ENCODE measurements around the gene GDPD5. TPM values are rescaled to one million over a fixed set of nuclear protein-coding genes. Genes with fewer than 3 reads are reported as not detected.
A peak's percentile ranks its signal among the peaks of the same experiment; 100 is the strongest.

Gene GDPD5
- total RNA-seq, 1 experiment from 2014 or later: 12.2 TPM

DNA sequence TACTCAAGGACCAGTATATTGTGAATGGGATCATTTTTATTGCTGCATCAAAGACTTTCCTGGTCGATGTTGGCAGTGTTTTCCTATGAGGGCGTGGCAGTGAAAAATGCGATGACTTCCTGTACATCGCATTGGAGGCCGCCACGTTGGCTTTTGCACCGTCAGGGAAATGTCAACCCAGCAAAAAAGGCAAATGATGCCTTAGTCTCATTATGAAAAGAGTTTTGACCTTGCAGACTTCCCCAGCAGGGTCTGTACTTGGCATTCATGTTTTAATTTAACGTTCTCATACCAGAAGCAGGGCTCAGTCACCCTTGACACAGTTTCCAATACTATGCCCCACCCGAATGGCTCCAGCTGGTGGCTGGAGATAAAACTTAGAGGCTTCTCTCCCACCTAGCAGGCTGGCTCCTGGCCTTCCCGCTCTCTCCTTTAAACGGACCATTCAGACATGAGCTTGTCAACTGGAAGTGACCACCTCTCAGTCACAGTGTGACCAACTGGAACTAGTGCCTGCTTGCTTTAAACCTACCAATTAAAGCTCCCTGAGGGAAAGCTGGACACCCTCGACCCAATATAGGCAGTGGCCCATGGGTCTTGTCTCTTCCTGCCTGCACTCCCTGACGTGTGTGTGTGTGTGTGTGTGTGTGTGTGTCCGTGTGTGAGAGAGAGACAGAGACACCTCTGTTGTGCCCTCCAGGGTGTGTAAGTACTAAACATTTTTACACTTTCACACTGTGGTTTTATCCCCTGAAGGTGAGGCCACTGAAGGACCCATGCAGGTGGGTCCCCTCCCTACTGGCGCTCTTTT lies 8.7 kb upstream of the GDPD5 start (continued):
- TF ChIP-seq, protein P1, sequence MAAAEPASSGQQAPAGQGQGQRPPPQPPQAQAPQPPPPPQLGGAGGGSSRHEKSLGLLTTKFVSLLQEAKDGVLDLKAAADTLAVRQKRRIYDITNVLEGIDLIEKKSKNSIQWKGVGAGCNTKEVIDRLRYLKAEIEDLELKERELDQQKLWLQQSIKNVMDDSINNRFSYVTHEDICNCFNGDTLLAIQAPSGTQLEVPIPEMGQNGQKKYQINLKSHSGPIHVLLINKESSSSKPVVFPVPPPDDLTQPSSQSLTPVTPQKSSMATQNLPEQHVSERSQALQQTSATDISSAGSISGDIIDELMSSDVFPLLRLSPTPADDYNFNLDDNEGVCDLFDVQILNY (CRISPR knock-in tag; IDR thresholded peaks at IDR 0.05): no peak
- no peak for TF ChIP-seq GABPB1 (CRISPR knock-in tag; IDR thresholded peaks at IDR 0.05)

DNA sequence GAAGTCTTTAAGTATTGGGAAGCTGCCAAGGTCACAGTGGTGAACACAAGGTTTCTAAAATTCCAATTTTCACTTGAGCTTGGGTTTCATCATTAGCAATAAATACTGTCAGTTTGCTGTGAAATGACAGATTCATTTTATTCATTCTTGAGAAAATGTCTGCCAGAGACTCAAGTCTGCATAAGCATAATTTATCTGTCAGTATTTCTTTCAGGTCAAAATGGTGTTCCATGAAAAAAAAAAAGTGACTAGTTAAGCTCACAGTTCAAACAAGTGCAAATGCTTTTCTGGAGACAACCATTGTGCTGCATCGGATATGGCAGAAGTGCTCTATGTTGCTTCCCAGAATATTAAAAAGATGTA lies 8.1 kb upstream of the GDPD5 start:
- peaks cover 2% of the 10 kb centered on the region; the same call in 1 of the 2 replicates for H3K27me3 Mint-ChIP-seq (ENCODE audit: low read depth)
- peaks cover 18% of the 10 kb centered on the region for H3K4me1 Mint-ChIP-seq
- TF ChIP-seq, protein P2, sequence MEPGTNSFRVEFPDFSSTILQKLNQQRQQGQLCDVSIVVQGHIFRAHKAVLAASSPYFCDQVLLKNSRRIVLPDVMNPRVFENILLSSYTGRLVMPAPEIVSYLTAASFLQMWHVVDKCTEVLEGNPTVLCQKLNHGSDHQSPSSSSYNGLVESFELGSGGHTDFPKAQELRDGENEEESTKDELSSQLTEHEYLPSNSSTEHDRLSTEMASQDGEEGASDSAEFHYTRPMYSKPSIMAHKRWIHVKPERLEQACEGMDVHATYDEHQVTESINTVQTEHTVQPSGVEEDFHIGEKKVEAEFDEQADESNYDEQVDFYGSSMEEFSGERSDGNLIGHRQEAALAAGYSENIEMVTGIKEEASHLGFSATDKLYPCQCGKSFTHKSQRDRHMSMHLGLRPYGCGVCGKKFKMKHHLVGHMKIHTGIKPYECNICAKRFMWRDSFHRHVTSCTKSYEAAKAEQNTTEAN (CRISPR knock-in tag; IDR thresholded peaks at IDR 0.05): no peak
- POLR2A ChIA-PET: no interaction called here
- no peak overlapping the region for H3K27ac Mint-ChIP-seq
- CTCF ChIA-PET: interaction anchor here (1.0 to 4.5 kb wide), 13 partner anchors 8 to 145 kb away, joined by 3 to 43 read pairs (median 4); partner anchors contain the start of genes GDPD5 and KLHL35
- DNase-seq (ENCODE audit: low spot score) (no peak), ATAC-seq (no peak)
- H3K36me3 Mint-ChIP-seq: no peaks in the 10 kb centered on the region
- H3K9me3 Mint-ChIP-seq: no peaks in the 10 kb centered on the region
- H3K4me3 Mint-ChIP-seq: no peak overlapping the region

DNA sequence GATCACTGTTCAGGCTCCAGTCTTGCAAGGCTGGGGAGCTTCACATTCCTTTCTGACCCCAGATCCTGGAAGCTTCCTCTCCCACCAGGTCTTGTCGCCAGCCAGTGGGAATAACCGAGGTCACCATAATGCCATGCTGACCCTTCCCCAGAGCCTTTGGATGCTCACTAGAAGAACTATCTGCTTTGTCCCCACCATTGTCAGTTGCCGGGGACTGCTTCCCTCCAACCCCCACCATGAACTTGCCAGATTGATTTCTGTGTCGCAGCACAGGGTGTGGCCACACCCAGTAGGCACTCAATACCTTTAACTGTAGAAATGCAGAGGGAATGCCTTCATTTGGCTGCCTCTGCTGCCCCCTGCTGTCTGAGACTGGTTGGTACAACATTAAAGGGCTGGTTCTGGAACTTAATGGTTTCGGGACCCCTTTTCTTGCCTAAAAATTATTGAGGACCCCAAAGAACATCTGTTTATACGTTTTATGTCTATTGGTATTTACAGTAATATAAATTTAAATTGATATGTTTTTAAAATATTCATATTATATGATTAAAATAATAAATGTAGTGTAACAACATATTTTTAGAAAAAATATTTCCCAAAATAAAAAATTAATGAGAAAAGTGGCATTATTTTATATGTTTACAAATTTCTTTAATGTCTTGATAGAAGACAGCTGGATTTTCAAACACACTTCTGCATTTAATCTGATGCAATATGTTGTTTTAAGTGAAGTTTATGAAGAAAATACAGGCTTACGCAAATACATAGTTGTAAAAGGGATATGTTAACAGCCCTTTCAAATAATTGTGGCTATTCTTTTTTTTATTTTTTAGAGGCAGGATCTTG lies 6.7 kb upstream of the GDPD5 start:
- DNase-seq (ENCODE audit: low spot score): peak; percentile 88
- Mint-ChIP-seq H3K9me3 (no peaks in the 10 kb centered on the region), H3K27ac (peak overlapping the region; percentile 39; the same call in 1 of the 2 replicates), H3K4me1 (peaks cover 18% of the 10 kb centered on the region), H3K36me3 (no peaks in the 10 kb centered on the region), H3K27me3 (ENCODE audit: low read depth) (peaks cover 2% of the 10 kb centered on the region; the same call in 1 of the 2 replicates), H3K4me3 (peak overlapping the region; percentile 44)
- ChIA-PET POLR2A (interaction anchor here (0.7 to 1.6 kb wide), 3 partner anchors 51 to 263 kb away, joined by 3 to 4 read pairs (median 3); no protein-coding TSS in a partner anchor), CTCF (interaction anchor here (0.6 to 6.2 kb wide), 36 partner anchors 8 to 295 kb away, joined by 3 to 69 read pairs (median 6); partner anchors contain the start of genes KLHL35 and SERPINH1)
- peak; percentile 89 for ATAC-seq
- TF ChIP-seq NFE2L1 (CRISPR knock-in tag; IDR thresholded peaks at IDR 0.05) (no peak), HMGA2 (CRISPR knock-in tag; IDR thresholded peaks at IDR 0.05) (peak; percentile 52)
- TF ChIP-seq, protein P3, sequence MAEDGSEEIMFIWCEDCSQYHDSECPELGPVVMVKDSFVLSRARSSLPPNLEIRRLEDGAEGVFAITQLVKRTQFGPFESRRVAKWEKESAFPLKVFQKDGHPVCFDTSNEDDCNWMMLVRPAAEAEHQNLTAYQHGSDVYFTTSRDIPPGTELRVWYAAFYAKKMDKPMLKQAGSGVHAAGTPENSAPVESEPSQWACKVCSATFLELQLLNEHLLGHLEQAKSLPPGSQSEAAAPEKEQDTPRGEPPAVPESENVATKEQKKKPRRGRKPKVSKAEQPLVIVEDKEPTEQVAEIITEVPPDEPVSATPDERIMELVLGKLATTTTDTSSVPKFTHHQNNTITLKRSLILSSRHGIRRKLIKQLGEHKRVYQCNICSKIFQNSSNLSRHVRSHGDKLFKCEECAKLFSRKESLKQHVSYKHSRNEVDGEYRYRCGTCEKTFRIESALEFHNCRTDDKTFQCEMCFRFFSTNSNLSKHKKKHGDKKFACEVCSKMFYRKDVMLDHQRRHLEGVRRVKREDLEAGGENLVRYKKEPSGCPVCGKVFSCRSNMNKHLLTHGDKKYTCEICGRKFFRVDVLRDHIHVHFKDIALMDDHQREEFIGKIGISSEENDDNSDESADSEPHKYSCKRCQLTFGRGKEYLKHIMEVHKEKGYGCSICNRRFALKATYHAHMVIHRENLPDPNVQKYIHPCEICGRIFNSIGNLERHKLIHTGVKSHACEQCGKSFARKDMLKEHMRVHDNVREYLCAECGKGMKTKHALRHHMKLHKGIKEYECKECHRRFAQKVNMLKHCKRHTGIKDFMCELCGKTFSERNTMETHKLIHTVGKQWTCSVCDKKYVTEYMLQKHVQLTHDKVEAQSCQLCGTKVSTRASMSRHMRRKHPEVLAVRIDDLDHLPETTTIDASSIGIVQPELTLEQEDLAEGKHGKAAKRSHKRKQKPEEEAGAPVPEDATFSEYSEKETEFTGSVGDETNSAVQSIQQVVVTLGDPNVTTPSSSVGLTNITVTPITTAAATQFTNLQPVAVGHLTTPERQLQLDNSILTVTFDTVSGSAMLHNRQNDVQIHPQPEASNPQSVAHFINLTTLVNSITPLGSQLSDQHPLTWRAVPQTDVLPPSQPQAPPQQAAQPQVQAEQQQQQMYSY (CRISPR knock-in tag; IDR thresholded peaks at IDR 0.05): peak; percentile 95
- TF ChIP-seq, protein P4, sequence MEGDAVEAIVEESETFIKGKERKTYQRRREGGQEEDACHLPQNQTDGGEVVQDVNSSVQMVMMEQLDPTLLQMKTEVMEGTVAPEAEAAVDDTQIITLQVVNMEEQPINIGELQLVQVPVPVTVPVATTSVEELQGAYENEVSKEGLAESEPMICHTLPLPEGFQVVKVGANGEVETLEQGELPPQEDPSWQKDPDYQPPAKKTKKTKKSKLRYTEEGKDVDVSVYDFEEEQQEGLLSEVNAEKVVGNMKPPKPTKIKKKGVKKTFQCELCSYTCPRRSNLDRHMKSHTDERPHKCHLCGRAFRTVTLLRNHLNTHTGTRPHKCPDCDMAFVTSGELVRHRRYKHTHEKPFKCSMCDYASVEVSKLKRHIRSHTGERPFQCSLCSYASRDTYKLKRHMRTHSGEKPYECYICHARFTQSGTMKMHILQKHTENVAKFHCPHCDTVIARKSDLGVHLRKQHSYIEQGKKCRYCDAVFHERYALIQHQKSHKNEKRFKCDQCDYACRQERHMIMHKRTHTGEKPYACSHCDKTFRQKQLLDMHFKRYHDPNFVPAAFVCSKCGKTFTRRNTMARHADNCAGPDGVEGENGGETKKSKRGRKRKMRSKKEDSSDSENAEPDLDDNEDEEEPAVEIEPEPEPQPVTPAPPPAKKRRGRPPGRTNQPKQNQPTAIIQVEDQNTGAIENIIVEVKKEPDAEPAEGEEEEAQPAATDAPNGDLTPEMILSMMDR (IDR thresholded peaks at IDR 0.05): peak; percentile 72

DNA sequence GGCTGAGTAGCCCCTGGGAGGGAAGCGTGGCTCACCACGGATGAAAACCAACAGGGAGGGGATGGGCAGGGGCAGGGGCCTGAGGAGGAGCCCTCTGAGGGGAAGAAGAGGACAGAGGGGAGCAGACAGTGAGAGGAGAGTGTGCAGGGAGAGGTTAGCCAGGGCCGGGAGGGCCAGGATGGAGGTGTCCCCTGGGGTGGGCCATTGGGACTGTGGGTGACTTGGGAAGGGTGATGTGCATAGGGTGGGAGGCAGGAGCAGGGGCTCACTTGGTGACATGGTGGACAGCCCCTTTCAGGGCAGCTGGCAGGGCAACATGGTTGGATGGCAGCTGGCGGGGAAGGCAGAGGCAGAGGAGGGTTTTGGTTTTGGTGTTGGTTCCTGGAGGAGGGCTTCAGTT lies 5.6 kb upstream of the GDPD5 start:
- ATAC-seq: no peak
- H3K4me1 Mint-ChIP-seq: peaks cover 21% of the 10 kb centered on the region
- POLR2A ChIA-PET: interaction anchor here (1.2 to 1.6 kb wide), 2 partner anchors 52 to 115 kb away, joined by 3 to 4 read pairs; no protein-coding TSS in a partner anchor
- no peak overlapping the region for H3K27ac Mint-ChIP-seq
- CTCF ChIA-PET: interaction anchor here (0.6 to 6.2 kb wide), 27 partner anchors 8 to 251 kb away, joined by 3 to 69 read pairs (median 9); partner anchors contain the start of gene KLHL35
- H3K36me3 Mint-ChIP-seq: no peaks in the 10 kb centered on the region
- no peak for TF ChIP-seq SP1 (CRISPR knock-in tag; conservative IDR thresholded peaks at IDR 0.05)
- TF ChIP-seq IRF2 (CRISPR knock-in tag; IDR thresholded peaks at IDR 0.05; ENCODE audit: borderline replicate concordance, low read depth): no peak
- no peaks in the 10 kb centered on the region for H3K9me3 Mint-ChIP-seq
- no peak overlapping the region for H3K4me3 Mint-ChIP-seq
- peaks cover 10% of the 10 kb centered on the region for H3K27me3 Mint-ChIP-seq (ENCODE audit: low read depth)
- DNase-seq (ENCODE audit: low spot score): no peak
